Melanocyte of skin (primary cell): ENCODE data around the gene PUS10. TPM values are rescaled to one million over a fixed set of nuclear protein-coding genes. Genes with fewer than 3 reads are reported as not detected.

Source experiments
- small RNA-seq, 2 donors: library from RNA; depleted of rRNA; stranded (forward); fragments of <200 nt; gene quantifications; one replicate each; pipeline ENCODE3, GENCODE V24; 2012
- total RNA-seq, 2 donors: library from RNA; depleted of rRNA; stranded (reverse); fragments of >200 nt; gene quantifications; 2 replicates each; pipeline ENCODE4 v1.2.3, GENCODE V29; 2012

PUS10 gene
- total RNA-seq, result 1 to 10 TPM; 3.7 to 6.9 TPM

GRCh38 chr2:61017556-61018317 lies at the start of gene PUS10, which contains the start of gene PEX13:
Gene PUS10 (minus strand): TSS chr2:61018255. CDS start chr2:61011890, 6,365 bp downstream.
Gene PEX13 (plus strand): TSS chr2:61017720. CDS start chr2:61017760, 40 bp downstream.

GRCh38 chr2:61065714-61066709 lies 48.0 kb upstream of the PUS10 start, which contains the start of gene SANBR:
Gene SANBR (plus strand): TSS chr2:61065871. CDS start chr2:61070351, 4,480 bp downstream.

Small RNA genes lying within 50 kb of the gene (small RNA-seq; reads per million reads assigned to genes)
- 0 to 0.06 reads per million in 2 donors for gene RNA5SP95
- 0 reads per million in 2 donors for gene RNU4-51P

Other genes starting within 250 kb of the PUS10 start
- 10 to 100 TPM; 11.3 to 16.2 TPM for gene REL, start 136.7 kb downstream of the PUS10 start, total RNA-seq
- gene PEX13, start 535 bp downstream of the PUS10 start, total RNA-seq, result 10 to 100 TPM; 16.0 to 17.9 TPM
- 10 to 100 TPM in 1 of 2 donors, 1 to 10 TPM in 1; 10.0 to 15.1 TPM for gene SANBR, start 47.6 kb upstream of the PUS10 start, total RNA-seq
- gene C2orf74, start 143.9 kb upstream of the PUS10 start, total RNA-seq, result 1 to 10 TPM; 5.0 to 7.6 TPM